ENCODE measurements around the gene NCOA4. TPM values are rescaled to one million over a fixed set of nuclear protein-coding genes. Genes with fewer than 3 reads are reported as not detected.

The NCOA4 gene
- total RNA-seq, result 100 to 1,000 TPM in 1 of 2 experiments, 10 to 100 TPM in 1; 90.9 to 122 TPM

DNA sequence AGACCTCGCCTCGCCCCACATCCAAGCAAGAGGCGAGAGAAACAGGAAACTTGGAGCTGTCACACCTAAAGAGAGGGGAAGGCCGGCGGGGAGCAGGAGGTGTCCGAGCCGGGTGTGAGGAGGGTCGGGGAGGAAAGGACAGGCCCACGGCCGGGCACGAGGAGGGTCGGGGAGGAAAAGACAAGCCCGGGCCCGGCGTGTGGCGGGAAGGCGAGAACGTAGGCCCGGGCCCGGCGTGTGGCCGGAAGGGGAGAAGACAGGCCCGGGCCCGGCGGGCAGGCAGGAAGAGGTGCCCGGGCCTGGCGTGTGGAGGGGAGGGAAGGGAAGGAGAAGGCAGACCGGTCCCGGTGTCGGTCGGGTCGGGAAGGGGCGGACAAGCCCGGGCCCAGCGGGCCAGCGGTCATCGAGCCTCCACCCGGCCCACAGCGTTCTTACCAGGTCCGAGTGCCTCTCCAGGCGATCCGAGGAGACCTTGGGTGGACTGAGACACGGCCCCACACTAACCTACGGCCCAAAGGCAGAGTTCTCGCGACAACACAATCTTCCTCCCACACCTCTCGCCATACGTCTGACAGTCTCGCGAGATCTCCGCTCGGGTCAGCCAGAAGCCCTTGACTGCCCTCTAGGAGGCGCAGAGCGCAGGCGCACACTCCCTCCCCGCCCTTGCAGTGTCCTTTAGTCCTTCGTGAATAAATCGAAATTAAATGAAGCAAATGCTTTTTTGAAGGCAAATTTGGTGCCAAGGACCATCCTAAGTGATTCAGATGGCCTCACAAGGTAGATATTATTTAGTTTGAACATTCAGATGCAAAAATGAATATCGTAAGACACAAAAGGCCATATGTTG is at the start of gene NCOA4:
NCOA4 (minus strand) TSS at position 533 of the 847 bp plus-strand sequence. CDS start 13,943 bp downstream, outside the sequence.
- CTCF ChIA-PET, result interaction anchor here (0.9 to 2.0 kb wide), 7 partner anchors 9 to 780 kb away, joined by 3 to 10 read pairs (median 5); no protein-coding TSS in a partner anchor
- Mint-ChIP-seq H3K27ac (peak within 1 kb of the TSS; percentile 95), H3K9me3 (ENCODE audit: low read depth) (no peaks in the 10 kb centered on the region), H3K4me1 (peaks cover 52% of the 10 kb centered on the region), H3K4me3 (peak within 1 kb of the TSS; percentile 98), H3K36me3 (peaks cover 6% of the 10 kb centered on the region), H3K27me3 (peaks cover 3% of the 10 kb centered on the region)
- ATAC-seq (peak; percentile 96), DNase-seq (peak; percentile 98)

- ATAC-seq (no peak), DNase-seq (no peak)
- CTCF ChIA-PET, result interaction anchor here (1.1 kb wide), 1 partner anchor 10 kb away, joined by 3 read pairs; no protein-coding TSS in a partner anchor
- Mint-ChIP-seq H3K4me1 (peaks cover 7% of the 10 kb centered on the region), H3K4me3 (no peak overlapping the region), H3K36me3 (no peaks in the 10 kb centered on the region), H3K27ac (no peak overlapping the region), H3K9me3 (ENCODE audit: low read depth) (no peaks in the 10 kb centered on the region), H3K27me3 (peaks cover 9% of the 10 kb centered on the region)
Measured at GRCh38 chr10:46079831-46080585, 49.6 kb upstream of the NCOA4 start.

- ATAC-seq (no peak), DNase-seq (no peak)
- Mint-ChIP-seq H3K27me3 (peaks cover 9% of the 10 kb centered on the region), H3K4me1 (peaks cover 7% of the 10 kb centered on the region), H3K27ac (no peak overlapping the region), H3K36me3 (no peaks in the 10 kb centered on the region), H3K9me3 (ENCODE audit: low read depth) (no peaks in the 10 kb centered on the region), H3K4me3 (no peak overlapping the region)
- CTCF ChIA-PET, result interaction anchor here (1.0 kb wide), 1 partner anchor 12 kb away, joined by 4 read pairs; no protein-coding TSS in a partner anchor
Measured at GRCh38 chr10:46077731-46078413, 47.4 kb upstream of the NCOA4 start.

DNA sequence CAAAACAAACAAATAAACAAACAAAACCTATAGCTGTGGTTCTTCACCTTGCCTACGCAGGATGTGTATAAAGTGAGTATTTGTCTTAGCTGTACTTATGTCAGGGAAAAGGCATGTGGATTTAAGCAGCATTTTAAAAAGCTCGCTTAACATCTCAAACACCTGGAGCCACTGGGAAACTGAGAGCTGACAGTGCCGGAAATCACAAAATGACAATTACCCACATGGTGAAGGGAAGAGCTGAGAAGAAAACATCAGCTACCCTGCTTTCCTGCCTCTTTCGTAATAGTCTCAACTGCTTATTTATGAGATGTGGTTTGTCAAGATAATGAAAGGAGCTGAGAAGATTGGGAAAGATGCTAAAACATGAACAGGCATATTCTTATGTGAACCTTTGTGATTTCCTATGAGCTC is 46.7 kb upstream of the NCOA4 start:
- Mint-ChIP-seq H3K4me3 (no peak overlapping the region), H3K27ac (no peak overlapping the region), H3K9me3 (ENCODE audit: low read depth) (no peaks in the 10 kb centered on the region), H3K27me3 (peaks cover 7% of the 10 kb centered on the region), H3K36me3 (no peaks in the 10 kb centered on the region), H3K4me1 (peaks cover 7% of the 10 kb centered on the region)
- CTCF ChIA-PET, result interaction anchor here (1.0 kb wide), 1 partner anchor 13 kb away, joined by 4 read pairs; no protein-coding TSS in a partner anchor
- ATAC-seq (no peak), DNase-seq (no peak)

GRCh38 chr10:46075869-46076268 is 45.4 kb upstream of the NCOA4 start:
- CTCF ChIA-PET, result interaction anchor here (0.6 kb wide), 1 partner anchor 824 kb away, joined by 3 read pairs; no protein-coding TSS in a partner anchor
- Mint-ChIP-seq H3K27ac (no peak overlapping the region), H3K36me3 (no peaks in the 10 kb centered on the region), H3K4me3 (no peak overlapping the region), H3K27me3 (no peaks in the 10 kb centered on the region), H3K9me3 (ENCODE audit: low read depth) (no peaks in the 10 kb centered on the region), H3K4me1 (peaks cover 7% of the 10 kb centered on the region)
- DNase-seq (no peak), ATAC-seq (no peak)

DNA sequence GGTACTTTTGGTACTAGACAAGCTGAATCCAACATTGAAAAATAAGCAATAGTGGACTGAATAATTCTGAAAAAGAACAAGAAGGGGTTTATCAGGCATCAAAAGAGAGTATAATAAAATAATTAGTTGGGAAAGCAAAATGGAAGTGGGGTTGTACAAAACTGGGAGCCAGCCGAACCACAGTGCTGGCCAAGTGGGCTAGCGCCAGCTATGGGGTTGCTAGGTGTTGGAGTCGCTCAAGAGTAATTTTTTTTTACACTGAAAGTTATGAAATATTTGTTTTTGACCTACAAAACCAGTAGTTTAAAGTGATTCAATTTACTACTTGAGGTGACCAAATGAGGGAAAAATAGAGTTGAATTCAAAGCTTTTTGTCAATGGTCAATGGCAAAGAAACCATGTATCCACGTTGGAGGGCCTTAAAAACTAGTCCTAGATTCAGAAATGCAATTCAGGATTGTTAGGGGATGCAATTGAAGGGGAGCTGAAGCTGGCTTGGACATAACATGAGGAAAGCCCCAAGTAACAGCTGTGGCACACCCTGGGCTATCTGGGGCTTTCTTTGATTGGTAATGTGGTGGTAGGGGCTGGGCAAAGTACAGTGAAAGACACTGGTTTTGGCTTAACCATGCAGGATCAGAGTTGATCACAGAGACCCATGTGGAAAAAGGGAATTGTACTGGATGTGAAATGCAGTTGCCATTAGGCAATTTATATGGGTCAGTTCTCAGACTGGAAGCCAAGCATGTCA is 43.9 kb upstream of the NCOA4 start:
- DNase-seq (no peak), ATAC-seq (no peak)
- H3K4me3 Mint-ChIP-seq, result no peak overlapping the region
- peaks cover 7% of the 10 kb centered on the region for H3K4me1 Mint-ChIP-seq
- H3K36me3 Mint-ChIP-seq, result no peaks in the 10 kb centered on the region
- H3K27ac Mint-ChIP-seq, result no peak overlapping the region
- H3K27me3 Mint-ChIP-seq, result no peaks in the 10 kb centered on the region
- H3K9me3 Mint-ChIP-seq (ENCODE audit: low read depth), result no peaks in the 10 kb centered on the region
- CTCF ChIA-PET, result no interaction called here

- H3K4me1 Mint-ChIP-seq, result peaks cover 7% of the 10 kb centered on the region
Measured at GRCh38 chr10:46073564-46073963, 43.1 kb upstream of the NCOA4 start.

DNA sequence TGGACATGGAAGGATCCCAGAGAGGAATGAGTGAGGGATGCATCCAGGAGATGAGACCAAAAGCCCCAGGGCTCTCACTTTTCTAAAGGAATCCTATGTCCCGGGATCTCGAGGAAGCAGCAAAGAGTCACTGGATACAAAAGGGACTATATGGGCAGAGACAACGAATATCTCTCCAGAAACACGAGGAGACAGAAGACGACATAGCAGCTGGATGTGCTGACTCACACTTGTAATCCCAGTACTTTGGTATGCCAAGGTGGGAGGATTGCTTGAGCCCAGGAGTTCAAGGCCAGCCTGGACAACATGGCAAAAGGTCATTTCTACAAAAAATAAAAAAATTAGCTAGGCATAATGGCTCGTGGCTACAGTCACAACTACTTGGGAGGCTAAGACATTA is 40.3 kb upstream of the NCOA4 start:
- Mint-ChIP-seq H3K9me3 (ENCODE audit: low read depth) (no peaks in the 10 kb centered on the region), H3K27me3 (no peaks in the 10 kb centered on the region), H3K36me3 (no peaks in the 10 kb centered on the region), H3K27ac (no peak overlapping the region), H3K4me3 (no peak overlapping the region), H3K4me1 (no peaks in the 10 kb centered on the region)
- ATAC-seq (no peak), DNase-seq (no peak)
- CTCF ChIA-PET, result interaction anchor here (1.0 kb wide), 1 partner anchor 9 kb away, joined by 3 read pairs; no protein-coding TSS in a partner anchor

More at GRCh38 chr10:46073564-46073963, 43.1 kb upstream of the NCOA4 start:
- ATAC-seq, result no peak
- CTCF ChIA-PET, result no interaction called here
- no peaks in the 10 kb centered on the region for H3K27me3 Mint-ChIP-seq
- no peak overlapping the region for H3K4me3 Mint-ChIP-seq
- no peaks in the 10 kb centered on the region for H3K36me3 Mint-ChIP-seq
- no peak for DNase-seq
- H3K9me3 Mint-ChIP-seq (ENCODE audit: low read depth), result no peaks in the 10 kb centered on the region
- H3K27ac Mint-ChIP-seq, result no peak overlapping the region

DNA sequence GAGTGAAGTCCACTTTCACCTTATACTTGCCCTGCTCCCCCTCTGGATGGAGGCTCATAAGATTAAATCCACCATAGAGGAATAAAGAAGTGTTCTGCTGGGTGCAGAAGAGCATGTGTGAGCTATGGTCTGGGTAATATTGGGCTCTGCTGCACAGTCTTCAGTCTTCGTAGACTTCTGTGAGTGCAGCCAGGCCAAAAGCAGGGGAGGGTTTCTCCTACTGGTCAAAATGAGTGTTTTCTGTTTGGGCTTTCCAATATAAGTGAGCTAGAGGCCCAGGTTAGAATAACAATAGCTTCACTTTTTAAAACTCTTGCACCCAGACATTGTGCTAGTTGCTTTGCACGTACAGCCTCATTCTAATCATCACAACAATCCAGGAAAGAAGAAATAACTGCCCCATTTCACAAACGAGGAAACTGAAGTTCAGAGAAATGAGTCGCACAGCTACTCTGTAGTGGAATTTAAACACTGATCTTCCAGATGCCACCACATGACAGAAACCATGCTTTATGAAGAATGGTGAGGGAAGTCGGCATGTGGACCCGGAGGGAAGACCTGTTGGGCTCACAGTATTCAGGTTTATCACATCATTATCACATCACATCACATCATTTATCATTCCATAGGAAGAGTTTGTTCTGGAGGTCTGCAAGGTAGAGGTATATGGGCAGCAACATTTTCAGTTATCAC is 39.5 kb upstream of the NCOA4 start:
- ATAC-seq (no peak), DNase-seq (no peak)
- Mint-ChIP-seq H3K9me3 (ENCODE audit: low read depth) (no peaks in the 10 kb centered on the region), H3K27ac (no peak overlapping the region), H3K36me3 (no peaks in the 10 kb centered on the region), H3K4me1 (no peaks in the 10 kb centered on the region), H3K27me3 (no peaks in the 10 kb centered on the region), H3K4me3 (no peak overlapping the region)
- CTCF ChIA-PET, result interaction anchor here (1.0 kb wide), 1 partner anchor 10 kb away, joined by 3 read pairs; no protein-coding TSS in a partner anchor

GRCh38 chr10:46068905-46069304 is 38.5 kb upstream of the NCOA4 start:
- Mint-ChIP-seq H3K27me3 (no peaks in the 10 kb centered on the region), H3K4me1 (no peaks in the 10 kb centered on the region), H3K36me3 (no peaks in the 10 kb centered on the region), H3K4me3 (no peak overlapping the region), H3K9me3 (ENCODE audit: low read depth) (no peaks in the 10 kb centered on the region), H3K27ac (no peak overlapping the region)
- ATAC-seq, result no peak
- no peak for DNase-seq
- CTCF ChIA-PET, result no interaction called here

DNA sequence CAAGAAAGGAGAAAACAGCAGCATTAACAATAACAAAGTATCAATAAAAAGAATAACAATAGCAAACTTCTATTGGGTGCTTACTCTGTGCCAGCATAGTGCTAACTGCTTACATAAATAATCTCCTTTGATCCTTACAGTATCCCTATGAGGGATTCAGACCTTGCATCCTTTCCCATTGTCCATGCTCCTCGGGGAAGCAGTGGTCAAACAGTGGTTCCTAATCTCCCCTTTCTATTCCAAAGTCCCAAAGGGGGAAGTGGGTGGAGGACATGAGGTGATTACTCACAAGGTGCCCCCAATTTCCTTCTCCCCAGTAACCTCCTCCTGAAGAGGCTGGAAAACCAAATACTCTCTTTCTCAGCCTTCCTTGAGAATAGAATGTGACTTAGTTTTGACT is 37.7 kb upstream of the NCOA4 start:
- Mint-ChIP-seq H3K9me3 (ENCODE audit: low read depth) (no peaks in the 10 kb centered on the region), H3K27ac (no peak overlapping the region), H3K27me3 (peaks cover 3% of the 10 kb centered on the region), H3K36me3 (no peaks in the 10 kb centered on the region), H3K4me3 (no peak overlapping the region), H3K4me1 (no peaks in the 10 kb centered on the region)
- CTCF ChIA-PET, result no interaction called here
- DNase-seq (no peak), ATAC-seq (no peak)

GRCh38 chr10:46064269-46064817 is 33.9 kb upstream of the NCOA4 start:
- no peak for DNase-seq
- no peaks in the 10 kb centered on the region for H3K36me3 Mint-ChIP-seq
- ATAC-seq, result no peak
- H3K9me3 Mint-ChIP-seq (ENCODE audit: low read depth), result no peaks in the 10 kb centered on the region
- no peak overlapping the region for H3K4me3 Mint-ChIP-seq
- H3K27me3 Mint-ChIP-seq, result peaks cover 4% of the 10 kb centered on the region
- H3K4me1 Mint-ChIP-seq, result no peaks in the 10 kb centered on the region
- H3K27ac Mint-ChIP-seq, result no peak overlapping the region
- CTCF ChIA-PET, result no interaction called here
